ENCODE measurements around the gene NEU2.

Gene NEU2

DNA sequence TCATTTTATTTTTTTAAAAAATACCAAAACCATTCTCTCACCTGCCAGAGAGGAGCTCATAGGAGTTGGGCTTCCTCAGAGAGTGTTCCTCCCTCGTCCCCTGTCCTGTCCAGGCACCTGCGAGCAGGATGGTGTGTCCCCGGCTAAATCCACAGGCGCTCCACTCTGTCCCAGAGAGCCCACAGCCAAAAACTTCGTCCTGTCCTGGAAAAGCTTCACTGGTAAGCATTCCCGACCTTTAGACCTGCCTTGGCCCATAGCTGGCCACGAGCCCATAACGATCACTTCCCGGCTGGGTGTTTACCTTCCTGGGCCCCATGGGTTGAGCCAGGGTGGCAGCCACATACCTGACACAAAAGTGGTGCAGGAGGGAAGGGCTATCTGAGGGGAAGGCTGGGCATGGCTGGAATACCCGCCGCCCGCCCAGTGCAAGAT is 19.4 kb upstream of the NEU2 start, which contains the start of gene NGEF:
Gene NGEF (minus strand): TSS at position 230 of the 435 bp plus-strand sequence. CDS start 38,366 bp downstream, outside the sequence.
- Histone ChIP-seq H3K4me3 (ENCODE audit: low read depth, low read length) (no peak within 1 kb of the TSS), H3K27ac (ENCODE audit: extremely low read depth, low read depth, low read length) (no peak within 1 kb of the TSS), H3K9me3 (ENCODE audit: control insufficient read depth, insufficient read depth, low read depth, low read length) (no peaks in the 10 kb centered on the region), H3K4me1 (ENCODE audit: control insufficient read depth, insufficient read depth, low read length) (no peaks in the 10 kb centered on the region), H3K36me3 (ENCODE audit: control insufficient read depth in 2 of 2, insufficient read depth in 1 of 2, low read length in 2 of 2) (no peaks in the 10 kb centered on the region)
- ChIA-PET CTCF (interaction anchor here (0.6 to 3.1 kb wide), 2 partner anchors 15 to 119 kb away, joined by 3 to 11 read pairs; no protein-coding TSS in a partner anchor), POLR2A (no interaction called here)
- no peak for TF ChIP-seq ZNF239 (tag by site-specific recombination; IDR thresholded peaks at IDR 0.05)
- TF ChIP-seq, protein P1, sequence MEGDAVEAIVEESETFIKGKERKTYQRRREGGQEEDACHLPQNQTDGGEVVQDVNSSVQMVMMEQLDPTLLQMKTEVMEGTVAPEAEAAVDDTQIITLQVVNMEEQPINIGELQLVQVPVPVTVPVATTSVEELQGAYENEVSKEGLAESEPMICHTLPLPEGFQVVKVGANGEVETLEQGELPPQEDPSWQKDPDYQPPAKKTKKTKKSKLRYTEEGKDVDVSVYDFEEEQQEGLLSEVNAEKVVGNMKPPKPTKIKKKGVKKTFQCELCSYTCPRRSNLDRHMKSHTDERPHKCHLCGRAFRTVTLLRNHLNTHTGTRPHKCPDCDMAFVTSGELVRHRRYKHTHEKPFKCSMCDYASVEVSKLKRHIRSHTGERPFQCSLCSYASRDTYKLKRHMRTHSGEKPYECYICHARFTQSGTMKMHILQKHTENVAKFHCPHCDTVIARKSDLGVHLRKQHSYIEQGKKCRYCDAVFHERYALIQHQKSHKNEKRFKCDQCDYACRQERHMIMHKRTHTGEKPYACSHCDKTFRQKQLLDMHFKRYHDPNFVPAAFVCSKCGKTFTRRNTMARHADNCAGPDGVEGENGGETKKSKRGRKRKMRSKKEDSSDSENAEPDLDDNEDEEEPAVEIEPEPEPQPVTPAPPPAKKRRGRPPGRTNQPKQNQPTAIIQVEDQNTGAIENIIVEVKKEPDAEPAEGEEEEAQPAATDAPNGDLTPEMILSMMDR (tag by site-specific recombination; IDR thresholded peaks at IDR 0.05), result no peak
- TF ChIP-seq ZNF768 (tag by site-specific recombination; IDR thresholded peaks at IDR 0.05), result no peak
- TF ChIP-seq ZNF561 (tag by site-specific recombination; IDR thresholded peaks at IDR 0.05; ENCODE audit: borderline replicate concordance), result no peak
- no peak for TF ChIP-seq ZNF670 (tag by site-specific recombination; IDR thresholded peaks at IDR 0.05; ENCODE audit: low read depth)
- no peak for TF ChIP-seq ZNF175 (tag by site-specific recombination; IDR thresholded peaks at IDR 0.05)
- TF ChIP-seq, protein P2, sequence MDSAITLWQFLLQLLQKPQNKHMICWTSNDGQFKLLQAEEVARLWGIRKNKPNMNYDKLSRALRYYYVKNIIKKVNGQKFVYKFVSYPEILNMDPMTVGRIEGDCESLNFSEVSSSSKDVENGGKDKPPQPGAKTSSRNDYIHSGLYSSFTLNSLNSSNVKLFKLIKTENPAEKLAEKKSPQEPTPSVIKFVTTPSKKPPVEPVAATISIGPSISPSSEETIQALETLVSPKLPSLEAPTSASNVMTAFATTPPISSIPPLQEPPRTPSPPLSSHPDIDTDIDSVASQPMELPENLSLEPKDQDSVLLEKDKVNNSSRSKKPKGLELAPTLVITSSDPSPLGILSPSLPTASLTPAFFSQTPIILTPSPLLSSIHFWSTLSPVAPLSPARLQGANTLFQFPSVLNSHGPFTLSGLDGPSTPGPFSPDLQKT (IDR thresholded peaks at IDR 0.05; ENCODE audit: borderline replicate concordance, low read depth, low read length), result no peak
- TF ChIP-seq ZNF146 (tag by site-specific recombination; IDR thresholded peaks at IDR 0.05), result no peak
- no peak for TF ChIP-seq SCRT2 (tag by site-specific recombination; IDR thresholded peaks at IDR 0.05)
- no peak for TF ChIP-seq ZNF624 (tag by site-specific recombination; IDR thresholded peaks at IDR 0.05)
- TF ChIP-seq BCL11B (tag by site-specific recombination; IDR thresholded peaks at IDR 0.05; ENCODE audit: low read depth), result no peak
- TF ChIP-seq HOXC10 (CRISPR knock-in tag; IDR thresholded peaks at IDR 0.05), result no peak
- TF ChIP-seq ZBTB17 (tag by site-specific recombination; IDR thresholded peaks at IDR 0.05), result no peak

DNA sequence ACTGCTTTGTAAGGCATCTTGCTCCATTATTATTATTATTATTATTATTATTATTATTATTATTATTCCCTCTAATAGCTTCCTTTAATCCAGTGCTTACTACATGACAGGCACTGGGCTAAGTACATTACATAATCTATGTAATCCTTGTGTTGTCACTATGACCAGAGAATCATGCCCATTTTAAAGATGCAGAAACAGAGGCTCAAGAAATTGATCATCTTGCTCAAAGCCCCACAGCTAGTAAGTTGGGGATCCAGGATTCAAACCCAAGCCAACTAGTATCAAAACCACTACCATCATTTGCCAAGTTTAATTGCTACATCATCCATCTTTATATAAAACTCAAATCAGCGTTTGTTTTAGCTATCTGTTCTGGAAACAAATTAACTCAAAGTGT is 18.8 kb upstream of the NEU2 start:
- Histone ChIP-seq H3K36me3 (ENCODE audit: control insufficient read depth in 2 of 2, insufficient read depth in 1 of 2, low read length in 2 of 2) (no peaks in the 10 kb centered on the region), H3K27ac (ENCODE audit: extremely low read depth, low read depth, low read length) (no peak overlapping the region), H3K4me1 (ENCODE audit: control insufficient read depth, insufficient read depth, low read length) (no peaks in the 10 kb centered on the region), H3K9me3 (ENCODE audit: control insufficient read depth, insufficient read depth, low read depth, low read length) (no peaks in the 10 kb centered on the region), H3K4me3 (ENCODE audit: low read depth, low read length) (no peak overlapping the region)
- ChIA-PET CTCF (interaction anchor here (0.6 to 3.1 kb wide), 2 partner anchors 15 to 119 kb away, joined by 3 to 11 read pairs; no protein-coding TSS in a partner anchor), POLR2A (no interaction called here)
- TF ChIP-seq KLF8 (tag by site-specific recombination; IDR thresholded peaks at IDR 0.05) (no peak), ZNF560 (tag by site-specific recombination; IDR thresholded peaks at IDR 0.05; ENCODE audit: borderline replicate concordance) (no peak), ZNF223 (tag by site-specific recombination; IDR thresholded peaks at IDR 0.05) (no peak), GLIS2 (tag by site-specific recombination; IDR thresholded peaks at IDR 0.05) (no peak), ZNF311 (tag by site-specific recombination; IDR thresholded peaks at IDR 0.05; ENCODE audit: borderline replicate concordance) (no peak), ZNF561 (tag by site-specific recombination; IDR thresholded peaks at IDR 0.05; ENCODE audit: borderline replicate concordance) (no peak), ZNF426 (tag by site-specific recombination; IDR thresholded peaks at IDR 0.05) (no peak), ZBTB1 (tag by site-specific recombination; IDR thresholded peaks at IDR 0.05) (no peak)
- TF ChIP-seq, protein P2 (IDR thresholded peaks at IDR 0.05; ENCODE audit: borderline replicate concordance, low read depth, low read length), result no peak
- TF ChIP-seq, protein P3, sequence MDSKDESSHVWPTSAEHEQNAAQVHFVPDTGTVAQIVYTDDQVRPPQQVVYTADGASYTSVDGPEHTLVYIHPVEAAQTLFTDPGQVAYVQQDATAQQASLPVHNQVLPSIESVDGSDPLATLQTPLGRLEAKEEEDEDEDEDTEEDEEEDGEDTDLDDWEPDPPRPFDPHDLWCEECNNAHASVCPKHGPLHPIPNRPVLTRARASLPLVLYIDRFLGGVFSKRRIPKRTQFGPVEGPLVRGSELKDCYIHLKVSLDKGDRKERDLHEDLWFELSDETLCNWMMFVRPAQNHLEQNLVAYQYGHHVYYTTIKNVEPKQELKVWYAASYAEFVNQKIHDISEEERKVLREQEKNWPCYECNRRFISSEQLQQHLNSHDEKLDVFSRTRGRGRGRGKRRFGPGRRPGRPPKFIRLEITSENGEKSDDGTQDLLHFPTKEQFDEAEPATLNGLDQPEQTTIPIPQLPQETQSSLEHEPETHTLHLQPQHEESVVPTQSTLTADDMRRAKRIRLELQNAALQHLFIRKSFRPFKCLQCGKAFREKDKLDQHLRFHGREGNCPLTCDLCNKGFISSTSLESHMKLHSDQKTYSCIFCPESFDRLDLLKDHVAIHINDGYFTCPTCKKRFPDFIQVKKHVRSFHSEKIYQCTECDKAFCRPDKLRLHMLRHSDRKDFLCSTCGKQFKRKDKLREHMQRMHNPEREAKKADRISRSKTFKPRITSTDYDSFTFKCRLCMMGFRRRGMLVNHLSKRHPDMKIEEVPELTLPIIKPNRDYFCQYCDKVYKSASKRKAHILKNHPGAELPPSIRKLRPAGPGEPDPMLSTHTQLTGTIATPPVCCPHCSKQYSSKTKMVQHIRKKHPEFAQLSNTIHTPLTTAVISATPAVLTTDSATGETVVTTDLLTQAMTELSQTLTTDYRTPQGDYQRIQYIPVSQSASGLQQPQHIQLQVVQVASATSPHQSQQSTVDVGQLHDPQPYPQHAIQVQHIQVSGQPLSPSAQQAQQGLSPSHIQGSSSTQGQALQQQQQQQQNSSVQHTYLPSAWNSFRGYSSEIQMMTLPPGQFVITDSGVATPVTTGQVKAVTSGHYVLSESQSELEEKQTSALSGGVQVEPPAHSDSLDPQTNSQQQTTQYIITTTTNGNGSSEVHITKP (tag by site-specific recombination; IDR thresholded peaks at IDR 0.05), result no peak
- TF ChIP-seq, protein P4, sequence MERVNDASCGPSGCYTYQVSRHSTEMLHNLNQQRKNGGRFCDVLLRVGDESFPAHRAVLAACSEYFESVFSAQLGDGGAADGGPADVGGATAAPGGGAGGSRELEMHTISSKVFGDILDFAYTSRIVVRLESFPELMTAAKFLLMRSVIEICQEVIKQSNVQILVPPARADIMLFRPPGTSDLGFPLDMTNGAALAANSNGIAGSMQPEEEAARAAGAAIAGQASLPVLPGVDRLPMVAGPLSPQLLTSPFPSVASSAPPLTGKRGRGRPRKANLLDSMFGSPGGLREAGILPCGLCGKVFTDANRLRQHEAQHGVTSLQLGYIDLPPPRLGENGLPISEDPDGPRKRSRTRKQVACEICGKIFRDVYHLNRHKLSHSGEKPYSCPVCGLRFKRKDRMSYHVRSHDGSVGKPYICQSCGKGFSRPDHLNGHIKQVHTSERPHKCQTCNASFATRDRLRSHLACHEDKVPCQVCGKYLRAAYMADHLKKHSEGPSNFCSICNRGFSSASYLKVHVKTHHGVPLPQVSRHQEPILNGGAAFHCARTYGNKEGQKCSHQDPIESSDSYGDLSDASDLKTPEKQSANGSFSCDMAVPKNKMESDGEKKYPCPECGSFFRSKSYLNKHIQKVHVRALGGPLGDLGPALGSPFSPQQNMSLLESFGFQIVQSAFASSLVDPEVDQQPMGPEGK (tag by site-specific recombination; IDR thresholded peaks at IDR 0.05), result no peak
